ENCODE data around the gene ZCCHC14. TPM values are rescaled to one million over a fixed set of nuclear protein-coding genes. Genes with fewer than 3 reads are reported as not detected.
"Not testable (repeated sequence)": the region's sequence is repeated elsewhere in the genome, so short reads cannot be mapped to it uniquely, and the experiment has no call there.

The ZCCHC14 gene
- total RNA-seq, 4 donors from 2014 or later = 8.3 to 19.6 (median 14.7) TPM

GRCh38 chr16:87391950-87392820 is 100.6 kb downstream of the ZCCHC14 start, which contains the start of gene MAP1LC3B:
MAP1LC3B (plus strand) TSS chr16:87392336; CDS start chr16:87392428, 92 bp downstream.
- H3K4me1 ChIP-seq = peaks cover 22 to 63% (median 34%) of the 10 kb centered on the region in 3 donors
- H3K9me3 ChIP-seq = no peaks in the 10 kb centered on the region
- peak within 1 kb of the TSS; percentile 97 to 100 (median 98) for H3K27ac ChIP-seq
- no peaks in the 10 kb centered on the region for H3K27me3 ChIP-seq
- intact Hi-C loops (cut with DNase I) = no loop called here
- peak within 1 kb of the TSS; percentile 68 to 94 (median 76) for H3K4me3 ChIP-seq
- 0% methylated on average over 1 of the region's 113 CpGs; no CpG with 5 or more reads in 1 of the 2 donors for WGBS, 2 donors
- H3K36me3 ChIP-seq = no peaks in the 10 kb centered on the region
- TF ChIP-seq POLR2A (IDR thresholded peaks at IDR 0.05) = peak in 3 of 4 donors; percentile 93 to 99 (median 97)
- no peak for TF ChIP-seq CTCF (IDR thresholded peaks at IDR 0.05)
- DNase-seq = peak; percentile 95

GRCh38 chr16:87391324-87391949 is 101.4 kb downstream of the ZCCHC14 start:
- H3K9me3 ChIP-seq = no peaks in the 10 kb centered on the region
- H3K36me3 ChIP-seq = no peaks in the 10 kb centered on the region
- WGBS, 2 donors = 1 to 7% methylated on average over 9 to 22 of the region's 44 CpGs
- peak overlapping the region; percentile 68 to 94 (median 76) for H3K4me3 ChIP-seq
- peak overlapping the region; percentile 97 to 100 (median 98) for H3K27ac ChIP-seq
- TF ChIP-seq CTCF (IDR thresholded peaks at IDR 0.05) (no peak), POLR2A (IDR thresholded peaks at IDR 0.05) (no peak)
- intact Hi-C loops (cut with DNase I) = no loop called here
- no peak for DNase-seq
- H3K27me3 ChIP-seq = no peaks in the 10 kb centered on the region
- H3K4me1 ChIP-seq = peaks cover 22 to 63% (median 34%) of the 10 kb centered on the region in 3 donors

- Histone ChIP-seq H3K27me3 (no peaks in the 10 kb centered on the region), H3K27ac (peak overlapping the region; percentile 97 to 100 (median 98)), H3K36me3 (no peaks in the 10 kb centered on the region), H3K4me3 (peak overlapping the region in 3 of 4 donors; percentile 73 to 94 (median 79)), H3K9me3 (no peaks in the 10 kb centered on the region), H3K4me1 (peaks cover 22 to 63% (median 34%) of the 10 kb centered on the region in 3 donors)
- WGBS, 2 donors = 84 to 97% methylated on average over 15 to 22 of the region's 24 CpGs
- TF ChIP-seq CTCF (IDR thresholded peaks at IDR 0.05) (no peak), POLR2A (IDR thresholded peaks at IDR 0.05) (no peak)
- no peak for DNase-seq
- intact Hi-C loops (cut with DNase I) = no loop called here
These were observed 102.0 kb downstream of the ZCCHC14 start for GRCh38 chr16:87390641-87391323.

- DNase-seq; H3K9me3 ChIP-seq; intact Hi-C loops (cut with DNase I); H3K36me3 ChIP-seq; H3K27me3 ChIP-seq; H3K4me3 ChIP-seq: not testable (repeated sequence)
- H3K27ac ChIP-seq = peak overlapping the region in 2 of 4 donors; percentile 18 to 94
- peaks cover 23 to 56% (median 29%) of the 10 kb centered on the region in 3 donors for H3K4me1 ChIP-seq
- WGBS, 2 donors = 85 to 93% methylated on average over 7 to 9 of the region's 9 CpGs
These were observed 102.9 kb downstream of the ZCCHC14 start for GRCh38 chr16:87389914-87390313.

- Histone ChIP-seq H3K9me3 (no peaks in the 10 kb centered on the region), H3K4me3 (no peak overlapping the region), H3K27me3 (no peaks in the 10 kb centered on the region), H3K36me3 (no peaks in the 10 kb centered on the region), H3K27ac (peak overlapping the region; percentile 43 to 94 (median 88)), H3K4me1 (peaks cover 29 to 56% (median 30%) of the 10 kb centered on the region in 3 donors)
- TF ChIP-seq CTCF (IDR thresholded peaks at IDR 0.05) = no peak
- no peak for TF ChIP-seq POLR2A (IDR thresholded peaks at IDR 0.05)
- no peak for DNase-seq
- 85 to 90% methylated on average over 5 of the region's 5 CpGs for WGBS, 2 donors
- intact Hi-C loops (cut with DNase I) = no loop called here
These were observed 103.6 kb downstream of the ZCCHC14 start for GRCh38 chr16:87389245-87389644.

Data from esophagus squamous epithelium (tissue), 5 donors.